ENCODE results near the gene IFI44L. TPM values are rescaled to one million over a fixed set of nuclear protein-coding genes. Genes with fewer than 3 reads are reported as not detected.

The IFI44L gene
- polyA plus RNA-seq, 1 donor (not counting 4 experiments of a cell fraction or from before 2014, with no cell fraction given) = 34.8 TPM

DNA sequence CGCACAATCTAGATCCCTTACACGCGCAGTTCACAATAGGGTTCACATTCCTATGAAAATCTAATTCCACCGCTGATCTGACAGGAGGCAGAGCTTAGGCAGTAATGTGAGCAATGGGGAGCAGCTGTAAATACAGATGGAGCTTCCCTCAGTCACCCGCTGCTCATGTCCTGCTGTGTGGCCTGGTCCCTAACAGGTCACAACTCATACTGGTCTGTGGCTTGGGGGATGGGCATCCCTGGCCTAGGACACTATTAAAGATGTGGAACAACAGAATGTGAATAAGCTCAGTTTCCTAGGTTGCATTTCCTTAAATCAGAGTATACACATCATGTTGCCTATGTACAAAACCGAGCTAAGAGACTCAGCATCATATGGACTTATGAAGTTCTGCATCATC is 45.6 kb downstream of the IFI44L start:
- Histone ChIP-seq H4K20me1 (ENCODE audit: control insufficient read depth, extremely low read depth, insufficient read depth, low read length) (no peaks in the 10 kb centered on the region), H3K27ac (ENCODE audit: control insufficient read depth, insufficient read depth, low read length) (no peak overlapping the region), H3K9me3 (ENCODE audit: control insufficient read depth, low read depth, low read length) (no peaks in the 10 kb centered on the region), H3K9me1 (ENCODE audit: control insufficient read depth, extremely low read depth, insufficient read depth, low read length) (no peaks in the 10 kb centered on the region), H3K36me3 (ENCODE audit: control insufficient read depth in 2 of 2, extremely low read depth in 1 of 2, insufficient read depth in 2 of 2, low read length in 2 of 2) (peaks cover 0 to 4% of the 10 kb centered on the region in 2 experiments), H3K9ac (ENCODE audit: control insufficient read depth, extremely low read depth, insufficient read depth, low read length) (no peak overlapping the region), H3K4me3 (ENCODE audit: control insufficient read depth in 2 of 3, extremely low read depth in 1 of 3, insufficient read depth in 2 of 3, low read depth in 1 of 3, low read length in 3 of 3) (no peak overlapping the region), H3K4me1 (ENCODE audit: control insufficient read depth, extremely low read depth, insufficient read depth, low read length) (no peaks in the 10 kb centered on the region), H3K4me2 (ENCODE audit: control insufficient read depth, extremely low read depth, insufficient read depth, low read depth, low read length) (no peak overlapping the region), H3K79me2 (ENCODE audit: control insufficient read depth, insufficient read depth, low read length) (no peaks in the 10 kb centered on the region), H2AFZ (ENCODE audit: control insufficient read depth, low read length) (no peak overlapping the region), H3K27me3 (ENCODE audit: control insufficient read depth, extremely low read depth, insufficient read depth, low read length) (no peaks in the 10 kb centered on the region)
- dilution Hi-C loops (cut with MboI; ENCODE audit: extremely low pct_ligation_motif_present, low sequenced_read_pairs) = no loop called here
- TF ChIP-seq, protein P1, sequence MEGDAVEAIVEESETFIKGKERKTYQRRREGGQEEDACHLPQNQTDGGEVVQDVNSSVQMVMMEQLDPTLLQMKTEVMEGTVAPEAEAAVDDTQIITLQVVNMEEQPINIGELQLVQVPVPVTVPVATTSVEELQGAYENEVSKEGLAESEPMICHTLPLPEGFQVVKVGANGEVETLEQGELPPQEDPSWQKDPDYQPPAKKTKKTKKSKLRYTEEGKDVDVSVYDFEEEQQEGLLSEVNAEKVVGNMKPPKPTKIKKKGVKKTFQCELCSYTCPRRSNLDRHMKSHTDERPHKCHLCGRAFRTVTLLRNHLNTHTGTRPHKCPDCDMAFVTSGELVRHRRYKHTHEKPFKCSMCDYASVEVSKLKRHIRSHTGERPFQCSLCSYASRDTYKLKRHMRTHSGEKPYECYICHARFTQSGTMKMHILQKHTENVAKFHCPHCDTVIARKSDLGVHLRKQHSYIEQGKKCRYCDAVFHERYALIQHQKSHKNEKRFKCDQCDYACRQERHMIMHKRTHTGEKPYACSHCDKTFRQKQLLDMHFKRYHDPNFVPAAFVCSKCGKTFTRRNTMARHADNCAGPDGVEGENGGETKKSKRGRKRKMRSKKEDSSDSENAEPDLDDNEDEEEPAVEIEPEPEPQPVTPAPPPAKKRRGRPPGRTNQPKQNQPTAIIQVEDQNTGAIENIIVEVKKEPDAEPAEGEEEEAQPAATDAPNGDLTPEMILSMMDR (optimal IDR thresholded peaks at IDR 0.05 in 1 of 3, IDR thresholded peaks at IDR 0.05 in 1 of 3, conservative IDR thresholded peaks at IDR 0.05 in 1 of 3; ENCODE audit: extremely low read depth in 1 of 3, insufficient read depth in 2 of 3, low read length in 3 of 3) = no peak
- no peak for TF ChIP-seq EZH2 (IDR thresholded peaks at IDR 0.05; ENCODE audit: low read length)
- FAIRE-seq = no peak
- DNase-seq (ENCODE audit: low read depth, low spot score) = no peak

DNA sequence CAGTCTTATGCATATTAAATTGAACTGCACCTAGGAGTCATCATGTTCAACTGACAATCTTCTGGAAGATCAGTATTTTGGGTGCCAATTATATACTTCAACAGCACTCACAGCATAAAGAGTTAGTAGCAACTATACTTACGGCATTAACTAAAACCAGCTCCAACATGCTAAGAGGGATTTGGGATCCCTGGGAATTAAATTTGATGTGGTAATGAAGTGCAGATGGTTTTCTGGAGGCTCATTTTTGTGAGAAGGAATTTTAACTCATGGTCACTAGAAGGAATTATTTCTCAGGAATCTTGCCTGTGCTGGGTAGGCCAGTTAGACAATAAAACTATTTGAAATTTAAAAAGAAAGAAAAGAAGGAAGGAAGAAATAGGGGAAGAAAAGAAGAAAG is 47.7 kb downstream of the IFI44L start:
- Histone ChIP-seq H3K27ac (ENCODE audit: control insufficient read depth, insufficient read depth, low read length) (no peak overlapping the region), H3K79me2 (ENCODE audit: control insufficient read depth, insufficient read depth, low read length) (no peaks in the 10 kb centered on the region), H3K27me3 (ENCODE audit: control insufficient read depth, extremely low read depth, insufficient read depth, low read length) (no peaks in the 10 kb centered on the region), H2AFZ (ENCODE audit: control insufficient read depth, low read length) (no peak overlapping the region), H3K4me2 (ENCODE audit: control insufficient read depth, extremely low read depth, insufficient read depth, low read depth, low read length) (no peak overlapping the region), H4K20me1 (ENCODE audit: control insufficient read depth, extremely low read depth, insufficient read depth, low read length) (no peaks in the 10 kb centered on the region), H3K9ac (ENCODE audit: control insufficient read depth, extremely low read depth, insufficient read depth, low read length) (no peak overlapping the region), H3K4me1 (ENCODE audit: control insufficient read depth, extremely low read depth, insufficient read depth, low read length) (no peaks in the 10 kb centered on the region), H3K36me3 (ENCODE audit: control insufficient read depth in 2 of 2, extremely low read depth in 1 of 2, insufficient read depth in 2 of 2, low read length in 2 of 2) (peaks cover 0 to 2% of the 10 kb centered on the region in 2 experiments), H3K9me1 (ENCODE audit: control insufficient read depth, extremely low read depth, insufficient read depth, low read length) (no peaks in the 10 kb centered on the region), H3K4me3 (ENCODE audit: control insufficient read depth in 2 of 3, extremely low read depth in 1 of 3, insufficient read depth in 2 of 3, low read depth in 1 of 3, low read length in 3 of 3) (no peak overlapping the region), H3K9me3 (ENCODE audit: control insufficient read depth, low read depth, low read length) (no peaks in the 10 kb centered on the region)
- DNase-seq (ENCODE audit: low read depth, low spot score) (no peak), FAIRE-seq (no peak)
- dilution Hi-C loops (cut with MboI; ENCODE audit: extremely low pct_ligation_motif_present, low sequenced_read_pairs) = no loop called here
- no peak for TF ChIP-seq EZH2 (IDR thresholded peaks at IDR 0.05; ENCODE audit: low read length)
- TF ChIP-seq, protein P1 (optimal IDR thresholded peaks at IDR 0.05 in 1 of 3, IDR thresholded peaks at IDR 0.05 in 1 of 3, conservative IDR thresholded peaks at IDR 0.05 in 1 of 3; ENCODE audit: extremely low read depth in 1 of 3, insufficient read depth in 2 of 3, low read length in 3 of 3) = no peak
